HG03175 (cell line): ENCODE results near the gene TMEM61.
"Not testable (repeated sequence)": the region's sequence is repeated elsewhere in the genome, so short reads cannot be mapped to it uniquely, and the experiment has no call there.

Experiments
- ATAC-seq: cut with Tn5 transposase; IDR thresholded peaks from one replicate; pipeline ENCODE4 v1.9.1; 2021; ENCODE audit warnings: mild to moderate bottlenecking, moderate library complexity; ENCODE audit not compliant: unreplicated experiment

TMEM61 gene

GRCh38 chr1:54980528-54981241 lies at the start of gene TMEM61:
TSS of gene TMEM61 (plus strand) at chr1:54980628. CDS start at chr1:54981066, 438 bp downstream.
- no peak for ATAC-seq

- no peak for ATAC-seq
These were observed 49.1 kb upstream of the TMEM61 start for GRCh38 chr1:54931275-54931840.

- ATAC-seq: not testable (repeated sequence)
These were observed 46.3 kb upstream of the TMEM61 start for GRCh38 chr1:54934081-54934480.

GRCh38 chr1:54934869-54935268 lies 45.6 kb upstream of the TMEM61 start:
- ATAC-seq: no peak

DNA sequence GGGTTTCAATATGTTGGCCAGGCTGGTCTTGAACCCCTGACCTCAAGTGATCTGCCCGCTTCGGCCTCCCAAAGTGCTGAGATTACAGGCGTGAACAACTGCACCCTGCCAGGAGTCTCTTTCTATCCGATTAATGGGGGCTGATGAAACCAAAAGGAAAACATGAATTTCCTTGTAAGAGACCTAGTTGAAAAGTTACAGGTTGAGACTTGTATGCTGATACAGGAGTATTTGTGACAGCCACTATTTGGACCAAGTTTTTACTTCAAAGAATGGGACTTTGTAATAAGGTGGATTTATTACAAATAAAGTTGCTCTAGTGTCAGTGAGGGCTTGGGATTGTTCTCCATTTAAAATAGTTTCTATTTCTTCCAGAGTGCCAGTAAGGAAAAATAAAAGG lies 43.6 kb upstream of the TMEM61 start:
- ATAC-seq: no peak

GRCh38 chr1:54937469-54937868 lies 43.0 kb upstream of the TMEM61 start:
- no peak for ATAC-seq

GRCh38 chr1:54938955-54939354 lies 41.5 kb upstream of the TMEM61 start:
- not testable (repeated sequence) for ATAC-seq

- no peak for ATAC-seq
These were observed 40.4 kb upstream of the TMEM61 start for GRCh38 chr1:54940042-54940441.

DNA sequence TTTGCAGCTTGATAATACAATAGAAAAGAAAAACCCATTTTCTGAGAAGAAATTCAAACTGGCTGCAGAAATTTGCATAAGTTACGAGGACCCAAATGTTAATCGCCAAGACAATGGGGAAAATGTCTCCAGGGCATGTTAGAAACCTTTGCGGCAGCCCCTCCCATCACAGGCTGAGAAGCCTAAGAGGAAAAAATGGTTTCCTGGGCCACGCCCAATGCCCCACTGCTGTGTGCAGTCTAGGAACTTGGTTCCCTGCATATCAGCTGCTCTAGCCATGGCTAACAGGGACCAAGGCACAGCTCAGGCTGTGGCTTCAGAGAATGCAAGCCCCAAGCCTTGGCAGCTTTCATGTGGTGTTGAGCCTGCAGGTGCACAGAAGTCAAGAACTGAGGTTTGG lies 37.5 kb upstream of the TMEM61 start:
- no peak for ATAC-seq

- peak; percentile 75 for ATAC-seq
These were observed 35.6 kb upstream of the TMEM61 start for GRCh38 chr1:54944610-54945392.

DNA sequence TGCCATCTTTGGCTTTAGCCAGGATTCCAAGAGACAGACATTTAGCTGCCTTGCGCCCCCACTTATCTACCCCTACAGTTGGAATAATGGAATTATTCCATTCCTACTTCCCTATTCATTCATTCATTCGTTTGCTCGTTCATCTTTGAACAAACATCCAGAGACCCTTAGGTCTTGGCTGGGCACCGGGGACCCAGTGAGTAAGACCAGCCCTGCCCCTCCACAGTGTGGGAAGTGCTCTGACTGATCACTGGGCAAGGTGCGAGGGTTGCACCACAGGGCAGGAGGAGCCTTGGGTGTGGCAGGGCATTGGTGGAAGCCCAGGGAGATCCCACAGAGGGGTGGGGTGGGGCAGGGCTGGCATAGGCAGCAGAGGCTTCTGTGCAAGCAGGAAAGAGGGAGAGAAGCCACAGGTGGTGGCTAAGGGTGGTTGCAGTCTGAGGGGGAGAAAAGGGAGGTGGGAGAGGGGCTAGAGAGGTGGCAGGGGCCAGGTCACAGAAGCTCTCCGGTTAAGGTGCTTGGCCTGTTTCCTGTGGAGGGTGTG lies 35.0 kb upstream of the TMEM61 start:
- no peak for ATAC-seq

DNA sequence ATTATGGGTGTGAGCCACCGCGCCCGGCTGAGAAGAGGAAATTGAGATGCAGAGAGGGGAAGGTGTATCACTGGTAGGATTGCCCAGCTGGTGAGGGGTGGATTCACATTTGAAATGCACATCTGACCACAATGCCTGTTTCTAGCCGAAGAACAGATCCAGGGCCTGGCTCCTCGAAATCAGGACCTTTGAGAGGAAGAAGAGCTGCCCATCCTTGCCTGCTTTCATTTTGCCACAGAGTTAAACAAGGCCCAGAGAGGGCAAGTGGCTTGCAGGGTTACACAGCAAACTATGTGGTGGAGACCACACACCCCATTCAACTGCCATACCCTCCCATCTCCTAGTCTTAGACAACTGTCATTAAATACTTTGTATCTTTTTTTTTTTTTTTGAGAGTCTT lies 32.9 kb upstream of the TMEM61 start:
- no peak for ATAC-seq

DNA sequence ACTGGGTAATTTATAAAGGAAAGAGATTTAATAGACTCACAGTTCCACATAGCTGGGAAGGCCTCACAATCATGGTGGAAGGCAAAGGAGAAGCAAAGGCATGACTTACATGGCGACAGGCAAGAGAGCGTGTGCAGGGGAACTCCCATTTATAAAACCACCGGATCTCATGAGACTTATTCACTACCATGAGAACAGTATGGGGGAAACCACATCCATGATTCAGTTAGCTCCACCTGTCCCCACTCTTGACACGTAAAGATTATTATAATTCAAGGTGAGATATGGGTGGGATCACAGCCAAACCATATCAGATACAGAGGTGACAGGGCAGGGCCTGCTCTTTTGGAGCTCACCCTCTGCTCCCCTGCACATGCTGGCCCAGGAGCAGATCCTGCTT lies 31.4 kb upstream of the TMEM61 start:
- no peak for ATAC-seq

GRCh38 chr1:54950006-54950368 lies 30.4 kb upstream of the TMEM61 start:
- no peak for ATAC-seq

GRCh38 chr1:54950369-54951163 lies 29.9 kb upstream of the TMEM61 start:
- ATAC-seq: peak; percentile 57

GRCh38 chr1:54951810-54952226 lies 28.6 kb upstream of the TMEM61 start:
- no peak for ATAC-seq

GRCh38 chr1:54952950-54953718 lies 27.3 kb upstream of the TMEM61 start:
- ATAC-seq: no peak

DNA sequence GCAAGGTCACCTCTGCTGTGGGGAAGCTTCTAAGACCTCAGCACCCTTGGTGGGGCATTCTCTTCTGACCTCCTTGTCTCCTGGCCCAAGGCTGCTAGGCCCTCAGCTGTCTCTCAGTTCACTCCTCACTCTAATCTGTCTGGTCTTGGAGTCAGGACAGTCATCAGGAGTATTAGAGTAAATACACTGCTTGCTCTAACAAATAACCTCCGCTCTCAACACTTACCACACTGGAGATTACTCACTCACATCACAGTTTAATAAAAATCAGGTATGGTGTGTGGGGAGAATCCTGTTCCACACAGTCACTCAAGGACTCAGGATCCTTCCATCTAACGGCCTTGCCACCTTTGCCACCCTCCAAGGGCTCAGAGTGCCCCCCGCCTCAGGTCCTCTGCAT lies 26.6 kb upstream of the TMEM61 start:
- ATAC-seq: no peak

GRCh38 chr1:54955359-54955758 lies 25.1 kb upstream of the TMEM61 start:
- no peak for ATAC-seq

DNA sequence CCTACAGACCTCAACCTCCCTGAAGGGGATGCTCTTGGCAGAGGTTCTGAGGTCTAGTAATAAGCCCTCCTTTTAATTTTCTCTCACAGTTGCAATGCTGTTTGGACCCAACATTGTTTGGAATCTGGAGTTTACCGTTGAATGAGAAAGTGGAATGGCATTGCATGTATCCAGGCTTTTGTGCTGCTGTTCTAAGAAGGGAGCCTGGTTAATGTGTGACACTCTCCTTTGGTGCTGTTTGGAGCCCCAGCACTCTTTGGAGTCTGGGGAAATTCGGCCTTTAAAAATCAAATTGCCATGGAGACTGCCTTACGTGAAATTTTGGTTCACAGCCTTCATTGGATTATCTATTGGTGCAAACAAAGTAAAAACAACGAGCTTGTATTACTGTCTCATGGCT lies 23.7 kb upstream of the TMEM61 start:
- ATAC-seq: no peak
